HepG2 (cell line): ENCODE measurements around the gene MTURN. TPM values are rescaled to one million over a fixed set of nuclear protein-coding genes. Genes with fewer than 3 reads are reported as not detected.

Experiments
- ATAC-seq: fragments of 200-7000 bp; cut with Tn5 transposase; 3 replicates; pipeline ENCODE4 v1.9.1; 2020; ENCODE audit warnings: mild to moderate bottlenecking, moderate library complexity
- BruUV-seq: library from RNA; stranded (reverse); fragments of 400-500 nt; replicated peaks from 2 replicates; lab custom pipeline; 2021; lab: Mats Ljungman, UMichigan
- CTCF ChIA-PET: fragments of 300-600 bp; formaldehyde crosslinking; extraction: SDS; loops from one replicate; lab custom pipeline; 2021; ENCODE audit warnings: low total read pairs, inconsistent platforms, low intra/inter-chr PET ratio; lab: Yijun Ruan, JAX
- POLR2A ChIA-PET: fragments of 350-600 bp; sonication (Branson Sonifier 250); formaldehyde crosslinking; loops from one replicate; lab custom pipeline; 2020; ENCODE audit warnings: antibody characterized with exemption, inconsistent platforms; lab: Yijun Ruan, JAX
- DNase-seq: peaks from one replicate; pipeline ENCODE4 v3.0.0-alpha.2; 2015; ENCODE audit warnings: low spot score
- FAIRE-seq: peaks from 3 replicates; lab custom pipeline; 2011; peaks lifted over from hg19 to GRCh38; lab: Jason Lieb, UNC
- H2AFZ ChIP-seq: one replicate; pipeline ENCODE4 v1.6.1; 2011; ENCODE audit warnings: low read length, inconsistent platforms
- H3K27ac ChIP-seq: fragments of 300-600 bp; 3 replicates; pipeline ENCODE4 v1.8.0; 2011; ENCODE audit warnings: mixed run types, mild to moderate bottlenecking, mixed read lengths, low read length, inconsistent platforms; ENCODE audit not compliant: insufficient read depth; ENCODE audit errors: extremely low read length
- H3K27me3 ChIP-seq, 2 experiments: fragments of 200-600 bp in 1 of 2; 2 replicates in 1 of 2; 3 replicates in 1 of 2; pipeline versions ENCODE4 v1.6.0 to v1.8.0; 2011; ENCODE audit warnings: low read length in 2 of 2, mild to moderate bottlenecking in 2 of 2, moderate library complexity in 2 of 2, inconsistent platforms in 1 of 2; ENCODE audit not compliant: insufficient read depth in 2 of 2, control insufficient read depth in 1 of 2
- H3K36me3 ChIP-seq, 2 experiments: fragments of 200-600 bp in 1 of 2; replicated peaks in 1 of 2; 2 replicates in 1 of 2; 3 replicates in 1 of 2; pipeline versions ENCODE4 v1.5.1 to v1.8.0; 2011; ENCODE audit warnings: low read length in 2 of 2, inconsistent platforms in 1 of 2; ENCODE audit not compliant: insufficient read depth in 2 of 2, control insufficient read depth in 1 of 2
- H3K4me1 ChIP-seq: 2 replicates; pipeline ENCODE4 v1.5.1; 2012; ENCODE audit warnings: low read length, inconsistent platforms; ENCODE audit not compliant: insufficient read depth
- H3K4me2 ChIP-seq: 2 replicates; pipeline ENCODE4 v1.6.0; 2011; ENCODE audit warnings: low read depth, low read length, inconsistent platforms
- H3K4me3 ChIP-seq, 3 experiments: fragments of 200-600 bp in 1 of 3; sonication (generic), shearing (Covaris generic) in 1 of 3; replicated peaks in 1 of 3; 2 replicates each; pipeline ENCODE4 v1.5.1; 2011 to 2016; ENCODE audit warnings: low read length in 3 of 3, inconsistent platforms in 2 of 3, low read depth in 2 of 3, mild to moderate bottlenecking in 2 of 3, control low read depth in 1 of 3, mixed read lengths in 1 of 3; ENCODE audit not compliant: insufficient read depth in 1 of 3
- H3K79me2 ChIP-seq: one replicate; pipeline ENCODE4 v1.6.1; 2011; ENCODE audit warnings: low read length, inconsistent platforms; ENCODE audit not compliant: insufficient read depth
- H3K9ac ChIP-seq: 2 replicates; pipeline ENCODE4 v1.6.0; 2011; ENCODE audit warnings: mild to moderate bottlenecking, low read depth, low read length, inconsistent platforms; ENCODE audit not compliant: insufficient read depth
- H3K9me3 ChIP-seq: 2 replicates; pipeline ENCODE4 v1.5.1; 2012; ENCODE audit warnings: mild to moderate bottlenecking, low read length
- H4K20me1 ChIP-seq: 2 replicates; pipeline ENCODE4 v1.6.0; 2011; ENCODE audit warnings: inconsistent platforms, mild to moderate bottlenecking, low read length, moderate library complexity; ENCODE audit not compliant: insufficient read depth
- MAFF ChIP-seq: IDR thresholded peaks from 2 replicates; pipeline ENCODE4 v1.6.1; 2011; ENCODE audit warnings: low read depth, low read length, improper control_type of control experiment
- MAFK ChIP-seq, 2 experiments: IDR thresholded peaks in 1 of 2; conservative IDR thresholded peaks in 1 of 2; 2 replicates each; pipeline ENCODE4 v1.6.1; 2011; ENCODE audit warnings: improper control_type of control experiment in 2 of 2, low read length in 2 of 2
- POLR2G ChIP-seq: fragments of 200-400 bp; formaldehyde crosslinking; IDR thresholded peaks from 2 replicates; pipeline ENCODE4 v1.6.1; 2018; ENCODE audit warnings: mild to moderate bottlenecking, low read depth, low read length, moderate library complexity
- ZNF557 ChIP-seq: sonication (generic); formaldehyde crosslinking; IDR thresholded peaks from 2 replicates; pipeline ENCODE4 v1.4.0; 2020; ENCODE audit warnings: missing genetic modification reagents
- WGBS: methylation state at CpG from one replicate; pipeline ENCODE4 v1.1.6; 2017; ENCODE audit warnings: low lambda C conversion rate; 5-methylcytosine and 5-hydroxymethylcytosine counted together
- in situ Hi-C: cut with HindIII; loops from 2 replicates; pipeline ENCODE4 v1.10.0; 2017; ENCODE audit warnings: low pct_unique_long_range_greater_than_20kb; ENCODE audit not compliant: extremely low pct_ligation_motif_present
- intact Hi-C: fragments of 100-400 bp; cut with micrococcal nuclease; formaldehyde crosslinking; loops from one replicate; pipeline ENCODE4 v1.10.0; 2022; ENCODE audit not compliant: unreplicated experiment
- polyA plus RNA-seq, 8 experiments: library from polyadenylated mRNA; depleted of rRNA in 3 of 8; stranded (reverse) in 7 of 8; unstranded in 1 of 8; fragments of >200 nt; fragmentation: Illumina TruSeq in 4 of 8; extraction: Trizol in 4 of 8; gene quantifications; 2 replicates each; pipeline versions ENCODE4 v1.2.1 to v1.2.3, GENCODE V29; 2011 to 2016; ENCODE audit warnings: low read depth in 4 of 8, missing spikeins in 1 of 8, mixed read lengths in 1 of 8; ENCODE audit not compliant: insufficient read depth in 1 of 8
- total RNA-seq, 5 experiments: library from RNA; depleted of rRNA; stranded (reverse); fragments of >200 nt; fragmentation: Illumina TruSeq; extraction: Trizol; gene quantifications; 2 replicates each; pipeline ENCODE4 v1.2.3, GENCODE V29; 2016; ENCODE audit warnings: low read depth in 1 of 5
- TF ChIP-seq, protein P1 (sequence below): sonication (generic); formaldehyde crosslinking; IDR thresholded peaks from 2 replicates; pipeline ENCODE4 v1.5.0; 2020; ENCODE audit warnings: missing genetic modification reagents, mild to moderate bottlenecking, borderline replicate concordance
- TF ChIP-seq, protein P2 (sequence below): sonication (generic); formaldehyde crosslinking; IDR thresholded peaks from 2 replicates; pipeline ENCODE4 v1.5.1; 2020; ENCODE audit warnings: missing genetic modification reagents, mild to moderate bottlenecking, borderline replicate concordance

Gene MTURN
- total and polyA plus RNA-seq, 2 of the 13 experiments (the other 11 are each of a cell fraction or from before 2014, with no cell fraction given), result 5.7 to 7.2 TPM

DNA sequence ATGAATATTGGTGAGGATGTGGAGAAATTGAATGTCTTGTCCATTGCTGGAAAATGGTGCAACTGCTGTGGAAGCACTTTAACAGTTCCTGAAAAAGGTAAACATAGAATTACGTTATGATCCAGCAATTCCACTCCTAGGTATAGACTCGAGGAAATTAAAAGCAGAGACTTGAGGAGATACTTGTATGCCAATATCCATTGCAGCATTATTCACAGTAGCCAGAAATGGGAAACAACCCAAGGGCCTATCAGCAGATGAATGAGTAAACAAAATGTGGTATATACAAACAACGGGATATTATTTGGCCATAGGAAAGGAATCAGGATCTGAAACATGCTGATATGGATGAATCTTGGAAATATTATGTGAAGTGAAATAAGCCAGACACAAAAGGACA is 32.5 kb upstream of the MTURN start:
- Histone ChIP-seq H3K4me1 (no peaks in the 10 kb centered on the region), H3K79me2 (no peaks in the 10 kb centered on the region), H3K4me3 (no peak overlapping the region), H4K20me1 (no peaks in the 10 kb centered on the region), H3K27ac (no peak overlapping the region), H3K27me3 (no peaks in the 10 kb centered on the region), H3K36me3 (no peaks in the 10 kb centered on the region; a peak in 1 of 5 replicates), H3K4me2 (no peak overlapping the region), H2AFZ (no peak overlapping the region), H3K9me3 (no peaks in the 10 kb centered on the region), H3K9ac (no peak overlapping the region)
- no TSS peak for BruUV-seq
- ATAC-seq, result no peak
- in situ Hi-C loops (no loop called here), intact Hi-C loops (no loop called here)
- TF ChIP-seq, protein P1, sequence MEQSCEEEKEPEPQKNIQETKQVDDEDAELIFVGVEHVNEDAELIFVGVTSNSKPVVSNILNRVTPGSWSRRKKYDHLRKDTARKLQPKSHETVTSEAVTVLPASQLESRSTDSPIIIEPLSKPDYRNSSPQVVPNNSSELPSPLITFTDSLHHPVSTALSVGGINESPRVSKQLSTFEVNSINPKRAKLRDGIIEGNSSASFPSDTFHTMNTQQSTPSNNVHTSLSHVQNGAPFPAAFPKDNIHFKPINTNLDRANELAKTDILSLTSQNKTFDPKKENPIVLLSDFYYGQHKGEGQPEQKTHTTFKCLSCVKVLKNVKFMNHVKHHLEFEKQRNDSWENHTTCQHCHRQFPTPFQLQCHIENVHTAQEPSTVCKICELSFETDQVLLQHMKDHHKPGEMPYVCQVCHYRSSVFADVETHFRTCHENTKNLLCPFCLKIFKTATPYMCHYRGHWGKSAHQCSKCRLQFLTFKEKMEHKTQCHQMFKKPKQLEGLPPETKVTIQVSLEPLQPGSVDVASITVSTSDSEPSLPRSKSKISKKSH (CRISPR knock-in tag), result no peak
- no peak for TF ChIP-seq POLR2G
- FAIRE-seq, result no peak
- 92% methylated on average over 3 of the region's 3 CpGs for WGBS
- ChIA-PET CTCF (no interaction called here), POLR2A (no interaction called here)
- no peak for DNase-seq

DNA sequence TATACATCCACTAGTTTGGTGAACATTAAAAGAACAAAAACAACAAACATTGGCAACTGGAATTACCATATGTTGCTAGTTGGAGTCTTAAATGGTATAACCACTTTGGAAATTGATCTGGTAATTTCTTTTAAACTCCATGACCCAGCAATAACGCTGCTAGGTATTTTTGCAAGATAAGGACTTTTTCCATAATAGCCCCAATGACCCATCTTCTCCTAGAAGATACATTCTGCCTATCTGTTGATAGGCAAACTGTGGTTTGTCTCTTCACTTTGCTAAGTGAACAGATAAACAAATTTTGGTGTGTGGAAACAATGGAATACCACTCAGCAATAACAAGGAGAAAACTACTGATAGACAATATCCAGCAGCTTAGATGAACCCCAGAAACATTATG is 30.6 kb upstream of the MTURN start:
- in situ Hi-C loops, result no loop called here
- FAIRE-seq, result no peak
- H3K36me3 ChIP-seq, result no peaks in the 10 kb centered on the region; a peak in 1 of 5 replicates
- no peak overlapping the region for H3K27ac ChIP-seq
- ChIA-PET POLR2A (no interaction called here), CTCF (no interaction called here)
- H2AFZ ChIP-seq, result no peak overlapping the region
- intact Hi-C loops, result no loop called here
- TF ChIP-seq ZNF557 (CRISPR knock-in tag) (no peak), MAFK (conservative IDR thresholded peaks at IDR 0.05 in 1 of 2, IDR thresholded peaks at IDR 0.05 in 1 of 2; ENCODE audit: low read length in 2 of 2) (peak; percentile 55 to 79; a peak in 3 of 4 replicates), MAFF (peak; percentile 64; the same call in 1 of the 2 replicates)
- TF ChIP-seq, protein P2, sequence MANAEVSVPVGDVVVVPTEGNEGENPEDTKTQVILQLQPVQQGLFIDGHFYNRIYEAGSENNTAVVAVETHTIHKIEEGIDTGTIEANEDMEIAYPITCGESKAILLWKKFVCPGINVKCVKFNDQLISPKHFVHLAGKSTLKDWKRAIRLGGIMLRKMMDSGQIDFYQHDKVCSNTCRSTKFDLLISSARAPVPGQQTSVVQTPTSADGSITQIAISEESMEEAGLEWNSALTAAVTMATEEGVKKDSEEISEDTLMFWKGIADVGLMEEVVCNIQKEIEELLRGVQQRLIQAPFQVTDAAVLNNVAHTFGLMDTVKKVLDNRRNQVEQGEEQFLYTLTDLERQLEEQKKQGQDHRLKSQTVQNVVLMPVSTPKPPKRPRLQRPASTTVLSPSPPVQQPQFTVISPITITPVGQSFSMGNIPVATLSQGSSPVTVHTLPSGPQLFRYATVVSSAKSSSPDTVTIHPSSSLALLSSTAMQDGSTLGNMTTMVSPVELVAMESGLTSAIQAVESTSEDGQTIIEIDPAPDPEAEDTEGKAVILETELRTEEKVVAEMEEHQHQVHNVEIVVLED (CRISPR knock-in tag), result no peak
- BruUV-seq, result no TSS peak
- H3K79me2 ChIP-seq, result no peaks in the 10 kb centered on the region
- H3K4me3 ChIP-seq, result no peak overlapping the region
- no peaks in the 10 kb centered on the region for H3K9me3 ChIP-seq
- no peaks in the 10 kb centered on the region for H3K27me3 ChIP-seq
- WGBS, result 75% methylated on average over 1 of the region's 1 CpG
- H3K4me2 ChIP-seq, result no peak overlapping the region
- H4K20me1 ChIP-seq, result no peaks in the 10 kb centered on the region
- no peak overlapping the region for H3K9ac ChIP-seq
- DNase-seq, result no peak
- ATAC-seq, result no peak
- no peaks in the 10 kb centered on the region for H3K4me1 ChIP-seq
